ENCODE data around the gene SMARCC1. TPM values are rescaled to one million over a fixed set of nuclear protein-coding genes. Genes with fewer than 3 reads are reported as not detected.

Gene SMARCC1
- total RNA-seq, 1 donor from 2014 or later: 75.2 TPM

- Histone ChIP-seq H3K27ac (ENCODE audit: low read depth, low read length) (peak overlapping the region; percentile 43), H3K36me3 (ENCODE audit: control insufficient read depth in 3 of 3, insufficient read depth in 3 of 3, low read length in 3 of 3) (peaks cover 0 to 6% (median 3%) of the 10 kb centered on the region in 3 donors)
These were observed 134.1 kb downstream of the SMARCC1 start for GRCh38 chr3:47647550-47647949.

GRCh38 chr3:47646362-47646761, 135.3 kb downstream of the SMARCC1 start:
- peaks cover 0 to 6% (median 0%) of the 10 kb centered on the region in 3 donors for H3K36me3 ChIP-seq (ENCODE audit: control insufficient read depth in 3 of 3, insufficient read depth in 3 of 3, low read length in 3 of 3)
- no peak overlapping the region for H3K9ac ChIP-seq (ENCODE audit: low read depth in 1 of 3, low read length in 3 of 3)
- no peak overlapping the region for H3K27ac ChIP-seq (ENCODE audit: low read depth, low read length)
- peaks cover 2 to 4% (median 3%) of the 10 kb centered on the region in 3 donors for H3K4me1 ChIP-seq (ENCODE audit: control insufficient read depth in 3 of 3, insufficient read depth in 3 of 3, low read length in 3 of 3)
- no peak overlapping the region for H3K4me3 ChIP-seq (ENCODE audit: low read length in 3 of 3)
- no peaks in the 10 kb centered on the region for H3K9me3 ChIP-seq (ENCODE audit: control insufficient read depth in 3 of 3, low read length in 3 of 3)
- H3K27me3 ChIP-seq (ENCODE audit: control insufficient read depth in 3 of 3, insufficient read depth in 3 of 3, low read length in 3 of 3): no peaks in the 10 kb centered on the region

More at GRCh38 chr3:47647550-47647949, 134.1 kb downstream of the SMARCC1 start:
- no peaks in the 10 kb centered on the region for H3K9me3 ChIP-seq (ENCODE audit: control insufficient read depth in 3 of 3, low read length in 3 of 3)
- no peak overlapping the region for H3K9ac ChIP-seq (ENCODE audit: low read depth in 1 of 3, low read length in 3 of 3)
- H3K27me3 ChIP-seq (ENCODE audit: control insufficient read depth in 3 of 3, insufficient read depth in 3 of 3, low read length in 3 of 3): no peaks in the 10 kb centered on the region
- no peak overlapping the region for H3K4me3 ChIP-seq (ENCODE audit: low read length in 3 of 3)
- H3K4me1 ChIP-seq (ENCODE audit: control insufficient read depth in 3 of 3, insufficient read depth in 3 of 3, low read length in 3 of 3): peaks cover 2 to 4% (median 3%) of the 10 kb centered on the region in 3 donors

GRCh38 chr3:47645551-47645950, 136.1 kb downstream of the SMARCC1 start:
- Histone ChIP-seq H3K27me3 (ENCODE audit: control insufficient read depth in 3 of 3, insufficient read depth in 3 of 3, low read length in 3 of 3) (no peaks in the 10 kb centered on the region), H3K9ac (ENCODE audit: low read depth in 1 of 3, low read length in 3 of 3) (no peak overlapping the region), H3K9me3 (ENCODE audit: control insufficient read depth in 3 of 3, low read length in 3 of 3) (no peaks in the 10 kb centered on the region), H3K27ac (ENCODE audit: low read depth, low read length) (no peak overlapping the region), H3K4me1 (ENCODE audit: control insufficient read depth in 3 of 3, insufficient read depth in 3 of 3, low read length in 3 of 3) (peaks cover 2 to 4% (median 3%) of the 10 kb centered on the region in 3 donors), H3K4me3 (ENCODE audit: low read length in 3 of 3) (no peak overlapping the region), H3K36me3 (ENCODE audit: control insufficient read depth in 3 of 3, insufficient read depth in 3 of 3, low read length in 3 of 3) (peaks cover 0 to 8% (median 3%) of the 10 kb centered on the region in 3 donors)

GRCh38 chr3:47643092-47643491, 138.6 kb downstream of the SMARCC1 start:
- Histone ChIP-seq H3K36me3 (ENCODE audit: control insufficient read depth in 3 of 3, insufficient read depth in 3 of 3, low read length in 3 of 3) (peaks cover 2 to 10% (median 3%) of the 10 kb centered on the region in 3 donors), H3K27ac (ENCODE audit: low read depth, low read length) (no peak overlapping the region), H3K9ac (ENCODE audit: low read depth in 1 of 3, low read length in 3 of 3) (no peak overlapping the region), H3K27me3 (ENCODE audit: control insufficient read depth in 3 of 3, insufficient read depth in 3 of 3, low read length in 3 of 3) (no peaks in the 10 kb centered on the region), H3K4me1 (ENCODE audit: control insufficient read depth in 3 of 3, insufficient read depth in 3 of 3, low read length in 3 of 3) (peaks cover 2 to 4% (median 3%) of the 10 kb centered on the region in 3 donors), H3K4me3 (ENCODE audit: low read length in 3 of 3) (no peak overlapping the region), H3K9me3 (ENCODE audit: control insufficient read depth in 3 of 3, low read length in 3 of 3) (no peaks in the 10 kb centered on the region)

GRCh38 chr3:47641739-47642138, 140.0 kb downstream of the SMARCC1 start:
- no peak overlapping the region for H3K9ac ChIP-seq (ENCODE audit: low read depth in 1 of 3, low read length in 3 of 3)
- H3K4me3 ChIP-seq (ENCODE audit: low read length in 3 of 3): no peak overlapping the region
- peaks cover 6 to 11% (median 6%) of the 10 kb centered on the region in 3 donors for H3K36me3 ChIP-seq (ENCODE audit: control insufficient read depth in 3 of 3, insufficient read depth in 3 of 3, low read length in 3 of 3)
- no peaks in the 10 kb centered on the region for H3K4me1 ChIP-seq (ENCODE audit: control insufficient read depth in 3 of 3, insufficient read depth in 3 of 3, low read length in 3 of 3)
- no peaks in the 10 kb centered on the region for H3K27me3 ChIP-seq (ENCODE audit: control insufficient read depth in 3 of 3, insufficient read depth in 3 of 3, low read length in 3 of 3)
- no peak overlapping the region for H3K27ac ChIP-seq (ENCODE audit: low read depth, low read length)
- H3K9me3 ChIP-seq (ENCODE audit: control insufficient read depth in 3 of 3, low read length in 3 of 3): no peaks in the 10 kb centered on the region

- no peaks in the 10 kb centered on the region for H3K4me1 ChIP-seq (ENCODE audit: control insufficient read depth in 3 of 3, insufficient read depth in 3 of 3, low read length in 3 of 3)
- no peaks in the 10 kb centered on the region for H3K9me3 ChIP-seq (ENCODE audit: control insufficient read depth in 3 of 3, low read length in 3 of 3)
- H3K9ac ChIP-seq (ENCODE audit: low read depth in 1 of 3, low read length in 3 of 3): no peak overlapping the region
- H3K27ac ChIP-seq (ENCODE audit: low read depth, low read length): no peak overlapping the region
- H3K4me3 ChIP-seq (ENCODE audit: low read length in 3 of 3): no peak overlapping the region
- peaks cover 6 to 27% (median 21%) of the 10 kb centered on the region in 3 donors for H3K36me3 ChIP-seq (ENCODE audit: control insufficient read depth in 3 of 3, insufficient read depth in 3 of 3, low read length in 3 of 3)
- no peaks in the 10 kb centered on the region for H3K27me3 ChIP-seq (ENCODE audit: control insufficient read depth in 3 of 3, insufficient read depth in 3 of 3, low read length in 3 of 3)
These were observed 144.8 kb downstream of the SMARCC1 start for GRCh38 chr3:47636921-47637320.

- peaks cover 6 to 27% (median 24%) of the 10 kb centered on the region in 3 donors for H3K36me3 ChIP-seq (ENCODE audit: control insufficient read depth in 3 of 3, insufficient read depth in 3 of 3, low read length in 3 of 3)
These were observed 145.5 kb downstream of the SMARCC1 start for GRCh38 chr3:47636225-47636624.

GRCh38 chr3:47635536-47635935, 146.2 kb downstream of the SMARCC1 start:
- Histone ChIP-seq H3K27me3 (ENCODE audit: control insufficient read depth in 3 of 3, insufficient read depth in 3 of 3, low read length in 3 of 3) (no peaks in the 10 kb centered on the region), H3K36me3 (ENCODE audit: control insufficient read depth in 3 of 3, insufficient read depth in 3 of 3, low read length in 3 of 3) (peaks cover 5 to 28% (median 25%) of the 10 kb centered on the region in 3 donors), H3K4me1 (ENCODE audit: control insufficient read depth in 3 of 3, insufficient read depth in 3 of 3, low read length in 3 of 3) (no peaks in the 10 kb centered on the region), H3K27ac (ENCODE audit: low read depth, low read length) (no peak overlapping the region), H3K4me3 (ENCODE audit: low read length in 3 of 3) (no peak overlapping the region), H3K9me3 (ENCODE audit: control insufficient read depth in 3 of 3, low read length in 3 of 3) (no peaks in the 10 kb centered on the region), H3K9ac (ENCODE audit: low read depth in 1 of 3, low read length in 3 of 3) (no peak overlapping the region)

More at GRCh38 chr3:47636225-47636624, 145.5 kb downstream of the SMARCC1 start:
- Histone ChIP-seq H3K9ac (ENCODE audit: low read depth in 1 of 3, low read length in 3 of 3) (no peak overlapping the region), H3K4me3 (ENCODE audit: low read length in 3 of 3) (no peak overlapping the region), H3K4me1 (ENCODE audit: control insufficient read depth in 3 of 3, insufficient read depth in 3 of 3, low read length in 3 of 3) (no peaks in the 10 kb centered on the region), H3K27me3 (ENCODE audit: control insufficient read depth in 3 of 3, insufficient read depth in 3 of 3, low read length in 3 of 3) (no peaks in the 10 kb centered on the region), H3K27ac (ENCODE audit: low read depth, low read length) (no peak overlapping the region), H3K9me3 (ENCODE audit: control insufficient read depth in 3 of 3, low read length in 3 of 3) (no peaks in the 10 kb centered on the region)

- Histone ChIP-seq H3K27ac (ENCODE audit: low read depth, low read length) (no peak overlapping the region), H3K9me3 (ENCODE audit: control insufficient read depth in 3 of 3, low read length in 3 of 3) (no peaks in the 10 kb centered on the region), H3K27me3 (ENCODE audit: control insufficient read depth in 3 of 3, insufficient read depth in 3 of 3, low read length in 3 of 3) (no peaks in the 10 kb centered on the region), H3K4me1 (ENCODE audit: control insufficient read depth in 3 of 3, insufficient read depth in 3 of 3, low read length in 3 of 3) (no peaks in the 10 kb centered on the region), H3K36me3 (ENCODE audit: control insufficient read depth in 3 of 3, insufficient read depth in 3 of 3, low read length in 3 of 3) (peaks cover 5 to 28% (median 25%) of the 10 kb centered on the region in 3 donors), H3K9ac (ENCODE audit: low read depth in 1 of 3, low read length in 3 of 3) (no peak overlapping the region), H3K4me3 (ENCODE audit: low read length in 3 of 3) (no peak overlapping the region)
These were observed 146.7 kb downstream of the SMARCC1 start for GRCh38 chr3:47634996-47635395.

- Histone ChIP-seq H3K9me3 (ENCODE audit: control insufficient read depth in 3 of 3, low read length in 3 of 3) (no peaks in the 10 kb centered on the region), H3K27me3 (ENCODE audit: control insufficient read depth in 3 of 3, insufficient read depth in 3 of 3, low read length in 3 of 3) (no peaks in the 10 kb centered on the region), H3K36me3 (ENCODE audit: control insufficient read depth in 3 of 3, insufficient read depth in 3 of 3, low read length in 3 of 3) (peaks cover 2 to 18% (median 18%) of the 10 kb centered on the region in 3 donors), H3K9ac (ENCODE audit: low read depth in 1 of 3, low read length in 3 of 3) (no peak overlapping the region), H3K4me3 (ENCODE audit: low read length in 3 of 3) (no peak overlapping the region), H3K27ac (ENCODE audit: low read depth, low read length) (no peak overlapping the region), H3K4me1 (ENCODE audit: control insufficient read depth in 3 of 3, insufficient read depth in 3 of 3, low read length in 3 of 3) (peaks cover 2 to 5% (median 3%) of the 10 kb centered on the region in 3 donors)
These were observed 150.9 kb downstream of the SMARCC1 start for GRCh38 chr3:47630810-47631209.
